HG03095 (cell line): ENCODE data around the gene COX19.
"Not testable (repeated sequence)": the region's sequence is repeated elsewhere in the genome, so short reads cannot be mapped to it uniquely, and the experiment has no call there.

Experiments used
- ATAC-seq: cut with Tn5 transposase; IDR thresholded peaks from one replicate; pipeline ENCODE4 v1.9.1; 2021; ENCODE audit warnings: moderate library complexity; ENCODE audit not compliant: unreplicated experiment

The COX19 gene

DNA sequence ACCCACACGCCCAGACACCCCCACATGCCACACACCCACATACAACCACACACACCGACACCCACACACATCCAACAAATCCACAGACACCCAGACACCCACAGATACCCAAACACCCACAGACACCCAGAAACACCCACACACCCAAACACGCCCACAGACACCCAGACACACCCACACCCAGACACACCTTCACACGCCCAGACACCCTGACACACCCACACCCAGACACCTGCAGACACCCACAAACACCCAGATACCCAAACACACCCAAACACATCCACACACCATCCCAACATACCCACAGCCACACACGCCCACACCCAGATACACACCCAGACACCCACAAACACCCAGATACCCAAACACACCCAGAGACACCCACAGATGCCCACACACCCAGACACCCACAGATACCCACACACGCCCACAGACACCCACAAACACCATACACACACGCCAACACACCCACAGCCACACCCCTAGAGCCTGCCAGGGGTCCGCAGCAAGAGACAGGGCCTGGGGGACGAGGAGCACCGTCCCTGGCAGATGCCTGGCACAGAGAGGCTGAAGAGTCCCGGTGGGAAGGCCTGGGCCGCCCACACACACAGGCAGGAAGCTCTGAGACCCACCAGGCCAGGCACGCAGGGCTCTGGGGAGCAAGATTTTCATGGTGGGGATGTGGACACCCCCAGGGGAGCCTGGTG lies 36.1 kb upstream of the COX19 start:
- no peak for ATAC-seq

DNA sequence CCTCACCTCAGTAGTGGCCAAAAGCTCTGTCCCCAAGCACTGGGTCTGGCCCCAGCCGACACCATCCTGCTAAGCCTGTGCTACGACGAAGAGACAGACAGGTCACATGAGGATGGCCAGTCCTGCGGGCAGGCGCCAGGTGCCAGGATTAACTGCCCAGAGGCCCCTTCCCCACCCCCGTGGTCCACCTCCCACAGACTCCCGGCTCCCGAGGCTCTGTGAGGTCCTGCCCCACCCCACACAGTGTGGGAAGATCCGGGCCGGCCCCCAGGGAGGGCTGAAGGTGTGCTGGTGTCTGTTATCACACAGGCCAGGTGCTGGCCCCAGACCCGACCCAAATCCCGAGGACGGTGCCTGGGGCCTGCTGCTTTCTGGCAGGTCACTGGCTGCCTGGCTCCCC lies 34.9 kb upstream of the COX19 start:
- no peak for ATAC-seq

DNA sequence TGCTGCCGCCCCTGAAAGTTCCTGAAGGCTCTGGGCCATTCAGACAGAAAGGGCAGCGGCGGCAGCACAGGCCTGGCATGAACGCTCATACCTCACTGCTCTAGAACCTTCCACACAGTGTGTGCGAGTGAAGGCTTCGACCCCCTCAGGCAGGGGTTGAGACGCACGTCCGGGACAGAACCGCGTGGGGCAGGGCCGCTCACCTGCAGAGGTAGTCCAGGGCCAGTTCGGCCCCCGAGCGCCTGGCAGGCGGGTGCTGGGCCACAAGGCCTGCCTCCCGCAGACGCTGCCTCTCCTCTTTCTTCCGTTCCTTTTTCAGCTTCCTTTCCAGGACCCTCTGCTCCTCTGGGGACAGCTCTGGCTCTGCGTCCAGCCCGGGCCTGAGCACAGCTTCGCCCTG lies 34.4 kb upstream of the COX19 start:
- no peak for ATAC-seq

DNA sequence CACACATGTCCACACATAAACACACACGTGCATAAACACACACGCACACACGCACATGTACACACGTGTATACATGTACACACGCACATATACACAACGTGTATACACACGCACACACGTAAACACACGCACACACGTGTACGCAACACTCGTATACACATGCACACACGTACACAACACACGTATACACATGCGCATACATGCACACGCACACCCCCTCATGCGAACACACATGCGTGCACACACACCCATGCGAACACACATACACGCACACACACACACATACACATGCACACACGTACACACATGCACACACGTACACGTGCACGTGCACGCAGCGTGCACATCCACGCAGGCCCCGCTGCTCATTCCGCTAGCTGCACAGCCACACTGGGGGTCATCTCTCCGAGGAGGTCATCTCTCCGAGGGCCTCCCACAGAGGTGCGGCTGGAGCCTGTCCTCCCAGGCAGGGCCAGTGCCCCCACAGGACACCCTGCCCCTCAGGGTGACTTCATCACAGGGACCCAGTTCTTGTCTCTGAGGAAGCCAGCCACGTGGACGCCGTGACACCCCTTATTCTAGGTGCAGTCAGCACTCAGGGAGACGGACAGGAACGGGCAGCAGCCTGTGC lies 33.5 kb upstream of the COX19 start:
- no peak for ATAC-seq

DNA sequence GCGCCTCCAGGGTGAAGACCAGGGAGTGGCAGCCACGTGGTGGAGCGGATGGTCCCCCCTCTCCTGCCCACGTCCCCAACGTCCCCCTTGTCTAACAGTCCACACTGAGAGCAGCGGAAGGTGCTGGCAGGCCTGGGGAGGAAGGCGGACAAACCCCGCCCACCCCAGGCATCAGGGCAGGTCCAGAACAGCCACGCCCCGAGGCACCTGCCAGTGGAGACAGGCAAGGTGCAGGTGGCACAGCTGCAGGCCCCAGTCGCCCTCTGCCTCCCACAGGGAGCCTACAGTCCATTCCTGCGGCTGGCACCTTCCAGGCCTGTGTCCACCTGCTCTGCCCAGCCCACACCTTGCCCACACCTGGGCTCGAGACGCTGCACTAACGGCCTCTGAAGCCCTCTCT lies 32.6 kb upstream of the COX19 start:
- ATAC-seq, result no peak

DNA sequence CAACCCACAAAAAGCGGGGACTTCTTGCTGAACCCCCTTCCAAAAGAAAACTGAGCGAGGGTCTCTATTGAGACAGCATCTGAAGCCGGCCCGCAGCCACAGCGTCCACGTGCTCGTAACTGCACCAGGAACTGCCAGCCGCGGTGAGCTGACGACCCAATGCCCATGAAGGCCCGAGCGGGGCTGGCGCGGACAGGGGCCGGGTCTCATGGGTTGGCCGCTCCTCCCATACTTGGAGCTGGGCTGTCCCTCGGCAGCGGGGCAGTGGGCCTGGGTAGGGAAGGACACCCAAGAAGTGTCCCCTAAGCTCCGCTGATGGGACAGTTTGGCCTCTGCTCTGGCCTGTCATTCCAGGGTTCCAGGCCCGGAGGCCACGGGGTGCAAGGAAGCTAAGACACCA lies 30.0 kb upstream of the COX19 start:
- no peak for ATAC-seq

DNA sequence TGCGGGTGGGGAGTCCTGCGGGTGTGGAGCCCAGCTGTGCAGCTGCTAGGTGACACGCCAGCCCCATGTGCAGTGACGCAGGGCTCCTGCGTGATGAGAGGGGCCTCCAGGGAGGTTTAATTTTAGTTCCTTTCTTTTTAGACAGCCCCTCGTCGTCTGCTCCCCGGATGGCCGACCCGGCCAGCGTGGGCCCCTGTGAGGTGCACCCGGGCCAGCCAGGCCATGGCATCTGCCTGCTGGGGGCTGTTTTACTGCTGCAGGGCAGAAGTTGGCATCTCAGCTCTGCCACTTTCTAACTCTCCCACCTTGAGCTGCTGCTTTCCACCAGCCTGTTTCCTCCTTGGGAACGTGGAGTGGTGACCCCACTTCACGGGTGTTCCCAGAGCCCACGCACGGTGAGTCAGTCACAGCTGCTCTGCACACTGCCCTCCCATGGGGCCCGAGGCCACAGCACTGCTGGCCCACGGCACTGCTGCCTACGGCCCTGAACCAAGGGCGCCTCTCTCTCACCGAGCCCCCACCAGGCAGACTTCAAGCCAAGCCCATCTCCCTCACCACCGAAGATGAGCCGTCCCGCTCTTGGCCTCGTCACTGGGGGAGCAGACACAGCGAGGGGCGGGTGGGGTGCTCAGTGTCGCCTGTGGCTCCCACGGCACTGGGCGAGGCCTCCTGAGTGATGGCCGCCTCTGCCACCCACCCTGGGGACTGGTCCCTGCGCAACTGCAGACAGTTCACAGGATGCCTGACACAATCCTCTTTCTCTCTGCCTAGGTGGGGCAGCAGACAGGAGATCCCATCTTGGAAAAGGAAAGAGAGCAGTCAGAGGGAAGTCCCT lies 28.9 kb upstream of the COX19 start:
- ATAC-seq, result no peak

DNA sequence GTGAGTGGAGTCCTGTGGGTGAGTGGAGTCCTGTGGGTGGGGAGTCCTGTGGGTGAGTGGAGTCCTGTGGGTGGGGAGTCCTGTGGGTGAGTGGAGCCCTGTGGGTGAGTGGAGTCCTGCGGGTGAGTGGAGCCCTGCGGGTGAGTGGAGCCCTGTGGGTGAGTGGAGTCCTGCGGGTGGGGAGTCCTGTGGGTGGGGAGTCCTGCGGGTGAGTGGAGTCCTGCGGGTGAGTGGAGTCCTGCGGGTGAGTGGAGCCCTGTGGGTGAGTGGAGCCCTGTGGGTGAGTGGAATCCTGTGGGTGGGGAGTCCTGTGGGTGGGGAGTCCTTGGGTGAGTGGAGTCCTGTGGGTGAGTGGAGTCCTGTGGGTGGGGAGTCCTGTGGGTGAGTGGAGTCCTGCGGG lies 27.1 kb upstream of the COX19 start:
- ATAC-seq, result not testable (repeated sequence)

DNA sequence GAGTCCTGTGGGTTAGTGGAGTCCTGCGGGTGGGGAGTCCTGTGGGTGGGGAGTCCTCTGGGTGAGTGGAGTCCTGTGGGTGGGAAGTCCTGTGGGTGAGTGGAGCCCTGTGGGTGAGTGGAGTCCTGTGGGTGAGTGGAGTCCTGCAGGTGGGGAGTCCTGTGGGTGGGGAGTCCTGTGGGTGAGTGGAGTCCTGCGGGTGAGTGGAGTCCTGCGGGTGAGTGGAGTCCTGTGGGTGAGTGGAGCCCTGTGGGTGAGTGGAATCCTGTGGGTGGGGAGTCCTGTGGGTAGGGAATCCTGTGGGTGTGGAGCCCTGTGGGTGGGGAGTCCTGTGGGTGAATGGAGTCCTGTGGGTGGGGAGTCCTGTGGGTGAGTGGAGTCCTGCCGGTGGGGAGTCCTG lies 26.7 kb upstream of the COX19 start:
- ATAC-seq, result not testable (repeated sequence)

DNA sequence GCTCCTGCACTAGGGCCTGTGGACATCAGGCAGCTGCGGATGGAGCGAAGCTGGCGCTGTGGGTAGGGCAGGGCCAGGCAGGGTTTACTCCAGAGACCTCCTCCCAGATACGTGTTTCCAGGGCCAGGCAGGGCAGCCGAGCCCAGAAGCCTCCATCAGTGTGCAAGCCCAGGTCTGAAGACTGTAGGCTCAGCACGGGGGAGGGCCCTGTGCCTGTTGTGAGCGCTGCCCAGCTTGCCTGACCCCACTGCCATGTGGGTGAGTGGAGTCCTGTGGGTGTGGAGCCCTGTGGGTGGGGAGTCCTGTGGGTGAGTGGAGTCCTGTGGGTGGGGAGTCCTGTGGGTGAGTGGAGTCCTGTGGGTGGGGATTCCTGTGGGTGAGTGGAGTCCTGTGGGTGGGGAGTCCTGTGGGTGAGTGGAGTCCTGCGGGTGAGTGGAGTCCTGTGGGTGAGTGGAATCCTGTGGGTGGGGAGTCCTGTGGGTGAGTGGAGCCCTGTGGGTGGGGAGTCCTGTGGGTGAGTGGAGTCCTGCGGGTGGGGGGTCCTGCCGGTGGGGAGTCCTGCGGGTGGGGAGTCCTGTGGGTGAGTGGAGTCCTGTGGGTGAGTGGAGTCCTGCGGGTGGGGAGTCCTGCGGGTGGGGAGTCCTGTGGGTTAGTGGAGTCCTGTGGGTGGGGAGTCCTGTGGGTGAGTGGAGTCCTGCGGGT lies 25.9 kb upstream of the COX19 start:
- ATAC-seq, result not testable (repeated sequence)

DNA sequence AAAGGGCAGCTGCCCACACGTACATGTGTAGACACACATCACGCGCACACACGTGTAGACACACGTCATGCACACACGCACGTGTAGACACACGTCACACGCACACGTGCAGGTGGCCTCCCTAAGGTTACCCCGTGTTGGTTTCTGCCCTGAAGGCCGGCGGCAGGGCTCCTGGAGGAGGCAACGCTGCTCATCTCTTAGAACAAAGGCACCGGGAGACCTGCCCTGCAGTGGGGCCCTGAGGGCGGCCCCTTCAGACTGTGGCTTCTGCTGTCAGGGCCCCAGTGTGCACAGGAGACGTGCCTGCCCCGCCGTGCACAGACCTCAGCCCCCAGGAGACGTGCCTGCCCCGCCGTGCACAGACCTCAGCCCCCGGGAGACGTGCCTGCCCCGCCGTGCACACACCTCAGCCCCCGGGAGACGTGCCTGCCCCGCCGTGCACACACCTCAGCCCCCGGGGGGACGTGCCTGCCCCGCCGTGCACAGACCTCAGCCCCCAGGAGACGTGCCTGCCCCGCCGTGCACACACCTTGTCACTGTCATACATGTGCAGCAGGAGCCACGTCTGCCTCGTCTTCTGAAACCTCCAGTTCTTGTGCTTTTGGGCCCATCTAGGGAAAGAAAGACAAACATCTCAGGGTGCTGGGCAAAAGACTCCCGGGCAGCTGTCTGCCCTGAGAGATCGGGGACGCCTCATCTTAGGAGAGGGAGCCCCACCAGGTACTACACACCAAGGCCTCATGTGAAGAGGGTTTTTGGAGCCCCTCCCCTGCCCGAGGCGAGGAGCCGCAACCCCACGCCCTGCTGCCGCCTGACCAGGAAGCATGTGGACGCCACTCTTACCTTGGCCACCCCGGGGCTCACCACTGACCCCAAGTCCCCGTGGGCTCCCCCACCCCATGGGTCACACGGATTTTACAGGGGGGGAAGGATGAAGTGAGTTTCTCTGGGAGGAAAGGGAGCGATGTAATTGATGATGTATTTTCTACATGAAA lies 24.9 kb upstream of the COX19 start:
- no peak for ATAC-seq

DNA sequence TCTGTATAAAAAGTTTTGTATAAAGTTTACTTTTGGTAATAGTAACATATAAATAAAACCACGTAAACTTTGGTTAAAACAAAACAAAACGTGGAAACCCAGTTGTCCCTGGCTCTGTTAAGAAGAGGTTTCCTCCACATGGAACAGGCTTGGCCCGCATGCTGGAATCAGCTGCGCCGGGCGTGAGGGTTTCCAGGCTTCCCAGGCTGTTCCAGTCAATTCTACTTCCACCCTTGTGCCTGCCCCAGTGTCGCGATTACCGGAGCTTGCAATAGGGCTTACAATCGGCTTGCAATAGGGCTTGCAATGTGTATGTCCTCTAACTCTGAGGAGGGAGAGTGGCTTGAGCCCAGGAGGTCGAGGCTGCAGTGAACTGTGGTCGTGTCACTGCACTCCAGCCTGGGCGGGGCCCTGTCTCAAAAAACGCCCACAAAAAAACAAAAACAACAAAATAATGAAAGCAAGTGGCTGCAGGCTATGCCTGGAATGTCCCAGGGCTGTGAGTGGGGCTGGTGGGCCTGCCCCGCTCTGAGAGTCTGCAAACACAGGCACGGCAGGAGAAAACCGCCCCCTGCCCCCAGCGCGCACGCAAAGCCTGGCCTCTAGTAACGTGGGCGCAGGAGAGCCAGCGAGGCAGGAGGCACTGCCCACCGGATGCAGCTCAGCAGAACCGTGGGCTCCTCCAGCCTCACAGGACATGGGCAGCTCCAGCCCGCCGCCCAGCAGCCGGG lies 24.0 kb upstream of the COX19 start:
- ATAC-seq, result no peak

DNA sequence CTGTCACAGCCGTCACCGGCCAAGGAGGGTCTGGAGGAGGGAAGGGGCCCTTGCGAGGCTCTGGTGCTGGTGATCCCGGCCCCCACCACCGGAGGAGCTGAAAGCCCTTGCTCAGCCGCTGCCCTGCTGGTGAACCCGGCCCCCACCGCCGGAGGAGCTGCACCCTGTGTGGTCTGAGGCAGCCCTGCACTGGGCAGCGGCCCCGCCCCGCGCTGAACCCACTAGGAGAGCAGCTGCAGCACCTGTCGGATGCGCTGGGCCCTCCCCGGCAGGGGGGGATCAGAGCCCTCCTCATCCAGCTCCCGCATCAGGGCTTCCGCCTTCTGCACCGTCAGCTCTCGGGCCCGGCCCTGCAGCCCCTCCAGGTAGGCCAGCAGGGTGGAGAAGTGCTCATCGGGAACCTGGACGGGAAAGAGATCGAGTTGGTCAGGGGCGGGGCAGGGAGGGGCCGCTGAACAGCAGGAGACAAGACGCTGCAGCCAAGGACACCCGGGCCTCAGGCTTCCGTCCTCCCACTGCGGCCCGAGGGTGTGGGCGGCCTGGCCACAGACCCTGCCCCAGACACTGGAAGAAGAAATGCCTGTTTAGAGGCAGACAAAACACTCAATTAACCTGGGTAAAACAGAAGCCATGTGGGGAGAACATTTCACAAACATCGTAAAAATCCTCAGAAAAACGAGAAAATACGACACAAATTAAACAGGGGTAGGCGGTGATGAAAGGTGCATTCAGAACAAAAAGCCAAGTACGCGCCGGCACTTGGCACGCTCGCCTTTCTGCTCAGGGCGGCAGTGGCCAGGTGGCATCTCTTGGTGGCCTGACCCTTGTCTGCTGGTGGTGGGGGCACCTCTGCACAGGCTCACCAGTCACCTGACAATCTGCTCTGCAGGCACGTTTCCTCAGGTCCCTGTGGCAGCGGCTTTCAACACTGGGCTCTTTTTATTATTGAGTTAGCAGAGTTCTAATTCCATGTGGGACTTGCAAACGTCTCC lies 22.4 kb upstream of the COX19 start:
- ATAC-seq, result no peak

DNA sequence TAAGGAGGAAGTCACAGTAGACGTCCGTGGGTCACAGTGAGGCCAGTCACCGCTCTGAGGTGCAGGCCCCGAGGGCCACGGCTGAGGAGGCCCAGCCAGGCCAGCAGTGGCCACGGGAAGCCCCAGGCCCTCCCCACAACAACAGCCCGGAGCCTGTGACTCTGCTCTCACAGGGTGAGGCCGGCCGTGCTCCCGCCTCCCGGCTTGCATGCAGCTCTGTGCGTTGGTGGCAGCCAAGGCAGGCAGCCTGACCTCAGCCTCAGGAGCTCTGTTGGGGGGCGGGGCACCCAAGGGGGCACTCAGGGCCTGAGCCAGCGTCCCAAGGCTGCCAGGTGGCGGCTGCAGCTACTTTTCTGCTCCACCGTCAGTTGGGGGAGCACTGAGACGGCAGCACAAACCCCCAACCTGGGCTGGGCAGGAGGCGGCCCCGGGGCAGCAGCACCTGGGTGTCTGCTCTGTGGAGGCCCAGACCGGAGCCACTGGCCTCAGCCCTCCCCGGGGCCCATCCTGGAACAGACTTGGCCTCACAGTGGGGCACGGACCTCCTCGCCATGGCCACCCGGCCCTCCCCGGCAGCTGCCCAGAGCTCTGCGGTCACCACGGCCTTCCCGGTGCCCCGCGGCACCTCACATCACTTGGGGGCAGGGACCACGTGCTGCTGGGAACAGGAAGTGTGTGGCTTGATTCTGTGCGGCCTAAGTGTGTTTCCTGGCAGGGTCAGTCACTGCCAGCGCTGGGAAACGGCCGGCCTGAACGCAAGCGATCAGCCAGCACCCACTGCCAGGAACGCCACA lies 20.9 kb upstream of the COX19 start:
- ATAC-seq, result no peak

DNA sequence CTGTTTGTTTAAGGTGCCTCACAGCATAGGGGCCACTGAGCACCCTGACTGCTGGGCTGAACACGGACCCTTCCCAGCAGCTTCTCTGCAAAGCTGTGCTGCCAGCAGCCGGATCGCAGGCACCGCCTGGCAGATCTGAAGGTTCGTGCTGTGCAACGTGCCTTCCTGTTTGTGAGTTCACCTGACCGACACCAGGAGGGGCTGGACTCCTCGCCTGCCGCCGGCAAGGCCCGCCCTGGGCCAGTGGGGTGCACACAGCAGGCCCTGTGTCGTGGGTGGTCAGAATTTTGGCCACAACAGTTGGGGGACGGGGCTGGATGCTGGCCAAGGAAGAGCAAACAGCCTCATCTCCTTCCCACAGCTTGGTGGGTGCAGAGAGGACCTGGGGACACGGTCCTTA lies 20.2 kb upstream of the COX19 start:
- no peak for ATAC-seq

DNA sequence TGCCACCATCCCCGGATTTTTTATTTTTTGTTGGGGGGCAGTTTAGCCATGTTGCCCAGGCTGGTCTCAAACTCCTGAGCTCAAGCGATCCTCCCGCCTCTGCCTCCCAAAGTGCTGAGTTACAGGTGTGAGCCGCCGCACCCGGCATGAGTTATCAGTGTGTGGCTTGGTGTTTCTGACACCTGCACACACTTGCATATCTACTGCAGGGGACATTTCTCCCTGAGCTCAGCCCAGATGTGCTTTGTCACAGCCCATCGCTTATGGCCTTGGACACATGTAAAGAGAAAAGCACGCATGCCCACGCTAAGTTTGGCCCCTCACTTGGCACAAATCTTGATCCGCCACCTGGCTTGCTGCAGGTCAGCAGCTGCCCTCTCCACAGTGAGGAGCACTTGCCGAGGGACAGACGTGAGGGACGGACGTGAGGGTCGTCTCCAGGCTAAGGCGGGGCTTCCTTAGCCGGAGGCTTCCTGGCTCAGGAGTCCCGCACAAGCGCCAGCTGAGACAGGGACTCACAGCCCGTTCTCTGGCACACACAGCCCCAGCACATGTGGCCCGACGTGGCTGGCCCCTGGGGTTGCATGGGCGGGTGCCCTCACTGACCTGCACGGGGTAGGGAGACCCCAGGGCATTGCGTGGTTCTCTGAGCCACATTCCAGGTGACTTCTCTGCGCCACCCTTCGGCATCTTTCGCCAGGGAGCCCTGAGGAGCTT lies 19.4 kb upstream of the COX19 start:
- no peak for ATAC-seq
